Lower leg skin (tissue), 3 donors: ENCODE measurements around the gene CPSF7.

Experiments
- POLR2A ChIP-seq, 2 donors: fragments of 450-650 bp; IDR thresholded peaks; one replicate each; pipeline ENCODE4 v1.6.1; 2016 to 2017; ENCODE audit warnings: antibody characterized with exemption in 2 of 2, mild to moderate bottlenecking in 1 of 2, moderate library complexity in 1 of 2
- TF ChIP-seq, protein P1 (sequence below), 3 donors: fragments of 450-650 bp; IDR thresholded peaks; one replicate each; pipeline ENCODE4 v1.5.1; 2016; ENCODE audit warnings: antibody characterized with exemption in 3 of 3, mild to moderate bottlenecking in 3 of 3, moderate library complexity in 2 of 3

DNA sequence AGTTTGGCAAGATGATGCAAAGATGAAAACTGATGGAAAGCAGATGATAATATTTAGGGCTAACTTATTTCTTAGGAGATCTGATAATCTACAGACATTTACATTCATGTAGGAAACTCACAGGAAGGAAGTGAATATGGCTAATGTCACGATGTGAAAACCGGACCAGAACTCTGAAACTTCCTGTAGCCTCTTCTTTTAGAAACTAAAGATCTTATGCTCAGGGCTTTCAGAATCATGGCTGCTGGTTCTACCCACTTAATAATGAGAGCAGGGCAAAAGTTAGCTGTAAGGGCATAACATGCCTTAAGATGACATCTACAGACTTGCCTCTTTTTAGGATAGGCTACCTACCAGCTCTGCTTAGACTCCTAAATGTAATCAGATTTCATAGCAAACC, 15.2 kb downstream of the CPSF7 start:
- TF ChIP-seq, protein P1, sequence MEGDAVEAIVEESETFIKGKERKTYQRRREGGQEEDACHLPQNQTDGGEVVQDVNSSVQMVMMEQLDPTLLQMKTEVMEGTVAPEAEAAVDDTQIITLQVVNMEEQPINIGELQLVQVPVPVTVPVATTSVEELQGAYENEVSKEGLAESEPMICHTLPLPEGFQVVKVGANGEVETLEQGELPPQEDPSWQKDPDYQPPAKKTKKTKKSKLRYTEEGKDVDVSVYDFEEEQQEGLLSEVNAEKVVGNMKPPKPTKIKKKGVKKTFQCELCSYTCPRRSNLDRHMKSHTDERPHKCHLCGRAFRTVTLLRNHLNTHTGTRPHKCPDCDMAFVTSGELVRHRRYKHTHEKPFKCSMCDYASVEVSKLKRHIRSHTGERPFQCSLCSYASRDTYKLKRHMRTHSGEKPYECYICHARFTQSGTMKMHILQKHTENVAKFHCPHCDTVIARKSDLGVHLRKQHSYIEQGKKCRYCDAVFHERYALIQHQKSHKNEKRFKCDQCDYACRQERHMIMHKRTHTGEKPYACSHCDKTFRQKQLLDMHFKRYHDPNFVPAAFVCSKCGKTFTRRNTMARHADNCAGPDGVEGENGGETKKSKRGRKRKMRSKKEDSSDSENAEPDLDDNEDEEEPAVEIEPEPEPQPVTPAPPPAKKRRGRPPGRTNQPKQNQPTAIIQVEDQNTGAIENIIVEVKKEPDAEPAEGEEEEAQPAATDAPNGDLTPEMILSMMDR (IDR thresholded peaks at IDR 0.05): no peak
- TF ChIP-seq POLR2A (IDR thresholded peaks at IDR 0.05): no peak
